Naive thymus-derived CD4-positive, alpha-beta T cell (primary cell): ENCODE results near the gene LMAN1. TPM values are rescaled to one million over a fixed set of nuclear protein-coding genes. Genes with fewer than 3 reads are reported as not detected.

Experiments used
- ATAC-seq: fragments of 150-1000 bp; cut with Tn5 transposase; 2 replicates; pipeline ENCODE4 v1.10.0; 2021; ENCODE audit warnings: mild to moderate bottlenecking, moderate library complexity
- CTCF ChIA-PET: fragments of 350-600 bp; sonication (Branson Sonifier 250); formaldehyde crosslinking; loops from one replicate; lab custom pipeline; 2021; ENCODE audit warnings: antibody characterized with exemption; lab: Charles Lee
- POLR2A ChIA-PET: fragments of 350-600 bp; sonication (Branson Sonifier 250); formaldehyde crosslinking; loops from one replicate; lab custom pipeline; 2021; ENCODE audit warnings: antibody characterized with exemption, inconsistent platforms; lab: Charles Lee
- DNase-seq, 9 donors: peaks; one replicate each; pipeline versions ENCODE4 v3.0.0 to v3.0.0-alpha.2; 2020 to 2022; ENCODE audit warnings: mixed read lengths in 1 of 9
- H3K27ac ChIP-seq: one replicate; pipeline ENCODE4 v1.7.0; 2013; ENCODE audit warnings: mild to moderate bottlenecking, low read depth, low read length, moderate library complexity
- H3K27me3 ChIP-seq, 2 donors: one replicate each; pipeline ENCODE4 v1.7.0; 2013; ENCODE audit warnings: low read length in 2 of 2, mild to moderate bottlenecking in 2 of 2, moderate library complexity in 2 of 2; ENCODE audit not compliant: control insufficient read depth in 2 of 2, insufficient read depth in 2 of 2
- H3K36me3 ChIP-seq, 3 experiments: 1 replicate in 2 of 3; 2 replicates in 1 of 3; pipeline ENCODE4 v1.7.0; 2013; ENCODE audit warnings: low read length in 3 of 3, mild to moderate bottlenecking in 3 of 3, moderate library complexity in 1 of 3; ENCODE audit not compliant: insufficient read depth in 3 of 3, control insufficient read depth in 2 of 3
- H3K4me1 ChIP-seq, 2 donors: one replicate each; pipeline ENCODE4 v1.7.0; 2013; ENCODE audit warnings: low read length in 2 of 2, mild to moderate bottlenecking in 2 of 2, moderate library complexity in 1 of 2; ENCODE audit not compliant: control insufficient read depth in 2 of 2, insufficient read depth in 2 of 2
- H3K4me3 ChIP-seq: 2 replicates; pipeline ENCODE4 v1.7.0; 2013; ENCODE audit warnings: mild to moderate bottlenecking, low read length
- H3K9me3 ChIP-seq, 3 experiments: 1 replicate in 2 of 3; 2 replicates in 1 of 3; pipeline ENCODE4 v1.7.0; 2013; ENCODE audit warnings: low read length in 3 of 3; ENCODE audit not compliant: control insufficient read depth in 2 of 3
- H3K27ac Mint-ChIP-seq, 9 donors: one replicate each; pipeline ENCODE4 v1.8.0; 2020 to 2022; ENCODE audit warnings: mixed read lengths in 9 of 9, mild to moderate bottlenecking in 8 of 9, moderate library complexity in 5 of 9, inconsistent platforms in 2 of 9
- H3K27me3 Mint-ChIP-seq, 5 donors: one replicate each; pipeline ENCODE4 v1.8.0; 2021 to 2022; ENCODE audit warnings: mixed read lengths in 5 of 5, mild to moderate bottlenecking in 1 of 5
- H3K36me3 Mint-ChIP-seq, 5 donors: one replicate each; pipeline ENCODE4 v1.8.0; 2020 to 2022; ENCODE audit warnings: mixed read lengths in 5 of 5, mild to moderate bottlenecking in 3 of 5, inconsistent platforms in 1 of 5
- H3K4me1 Mint-ChIP-seq, 7 donors: one replicate each; pipeline ENCODE4 v1.8.0; 2020 to 2022; ENCODE audit warnings: mixed read lengths in 7 of 7, mild to moderate bottlenecking in 3 of 7, inconsistent platforms in 1 of 7
- H3K4me3 Mint-ChIP-seq, 10 donors: one replicate each; pipeline ENCODE4 v1.8.0; 2020 to 2022; ENCODE audit warnings: mild to moderate bottlenecking in 10 of 10, mixed read lengths in 10 of 10, moderate library complexity in 6 of 10, inconsistent platforms in 2 of 10
- H3K9me3 Mint-ChIP-seq, 11 donors: one replicate each; pipeline ENCODE4 v1.8.0; 2020 to 2022; ENCODE audit warnings: mixed read lengths in 11 of 11, mild to moderate bottlenecking in 4 of 11, inconsistent platforms in 1 of 11, moderate library complexity in 1 of 11
- intact Hi-C, 2 donors: fragments of 100-400 bp; cut with micrococcal nuclease; formaldehyde crosslinking; loops; one replicate each; pipeline ENCODE4 v1.15.1; 2023
- polyA plus RNA-seq, 2 donors: library from polyadenylated mRNA; unstranded; fragments of 300-500 nt; fragmentation: Illumina TruSeq; gene quantifications; one replicate each; pipeline ENCODE4 v1.2.3, GENCODE V29; 2021
- total RNA-seq, 6 experiments: library from RNA in 5 of 6; stranded (reverse) in 5 of 6; gene quantifications; 1 replicate in 5 of 6; 2 replicates in 1 of 6; pipeline ENCODE4 v1.2.3 and lab custom pipeline; 2021 to 2026

The LMAN1 gene, protein sequence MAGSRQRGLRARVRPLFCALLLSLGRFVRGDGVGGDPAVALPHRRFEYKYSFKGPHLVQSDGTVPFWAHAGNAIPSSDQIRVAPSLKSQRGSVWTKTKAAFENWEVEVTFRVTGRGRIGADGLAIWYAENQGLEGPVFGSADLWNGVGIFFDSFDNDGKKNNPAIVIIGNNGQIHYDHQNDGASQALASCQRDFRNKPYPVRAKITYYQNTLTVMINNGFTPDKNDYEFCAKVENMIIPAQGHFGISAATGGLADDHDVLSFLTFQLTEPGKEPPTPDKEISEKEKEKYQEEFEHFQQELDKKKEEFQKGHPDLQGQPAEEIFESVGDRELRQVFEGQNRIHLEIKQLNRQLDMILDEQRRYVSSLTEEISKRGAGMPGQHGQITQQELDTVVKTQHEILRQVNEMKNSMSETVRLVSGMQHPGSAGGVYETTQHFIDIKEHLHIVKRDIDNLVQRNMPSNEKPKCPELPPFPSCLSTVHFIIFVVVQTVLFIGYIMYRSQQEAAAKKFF
- total RNA-seq (100 to 1,000 TPM in 1 of 5 experiments, 10 to 100 TPM in 4; 34.6 to 120 (median 46.3) TPM), polyA plus RNA-seq (10 to 100 TPM; 21.6 to 26.3 TPM), total RNA-seq (lab: John Stamatoyannopoulos, UW) (55.6 reads per million, percentile 73 among the genes with 10 or more reads in this experiment)

DNA sequence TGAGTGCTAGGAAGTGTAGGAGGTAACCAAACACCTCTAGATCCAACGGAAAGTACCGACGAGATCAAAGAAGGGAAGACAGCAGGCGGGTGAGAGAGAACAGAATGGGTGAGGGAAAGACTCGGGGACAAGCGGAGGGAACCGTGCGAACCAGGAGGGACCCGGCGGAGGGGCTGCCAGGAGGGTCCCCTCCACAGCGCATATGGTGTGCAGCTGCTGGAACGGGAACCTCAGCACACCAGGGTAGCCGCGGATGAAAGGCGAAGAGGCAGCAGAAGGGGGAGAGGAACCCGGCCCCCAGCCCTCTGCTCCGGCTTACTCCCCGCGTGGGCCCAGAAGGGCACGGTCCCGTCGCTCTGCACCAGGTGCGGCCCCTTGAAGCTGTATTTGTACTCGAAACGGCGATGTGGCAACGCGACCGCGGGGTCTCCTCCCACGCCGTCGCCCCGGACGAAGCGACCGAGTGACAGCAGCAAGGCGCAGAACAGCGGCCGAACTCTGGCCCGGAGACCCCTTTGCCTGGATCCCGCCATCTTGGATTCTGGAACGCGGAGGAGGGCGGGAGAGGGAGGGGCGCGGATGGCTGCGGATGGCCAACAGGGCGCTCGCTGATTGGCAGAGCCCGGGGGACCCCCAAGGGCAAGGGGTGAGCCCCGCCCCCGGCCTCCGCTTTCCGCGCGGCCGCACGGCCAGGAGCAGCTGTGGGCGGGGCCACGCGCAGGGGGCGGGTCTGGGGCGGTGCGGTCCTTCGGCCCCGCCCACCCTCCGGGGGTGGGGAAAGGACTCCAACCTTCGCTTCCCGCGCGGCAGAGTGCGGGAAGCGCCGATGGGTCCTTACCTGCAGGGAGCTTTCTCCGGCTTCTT lies at the start of gene LMAN1:
Gene LMAN1 (minus strand): TSS at position 554 of the 864 bp plus-strand sequence. CDS start 21 bp downstream, at position 533.
- Histone ChIP-seq H3K27me3 (no peaks in the 10 kb centered on the region), H3K9me3 (no peaks in the 10 kb centered on the region), H3K4me1 (peaks cover 3 to 20% of the 10 kb centered on the region in 2 donors), H3K4me3 (peak within 1 kb of the TSS; percentile 81), H3K27ac (peak within 1 kb of the TSS; percentile 86), H3K36me3 (peaks cover 0 to 13% (median 0%) of the 10 kb centered on the region in 3 experiments)
- Mint-ChIP-seq H3K4me3 (peak within 1 kb of the TSS; percentile 88 to 99 (median 96)), H3K4me1 (peaks cover 11 to 45% (median 39%) of the 10 kb centered on the region in 7 donors), H3K36me3 (peaks cover 0 to 24% (median 4%) of the 10 kb centered on the region in 5 donors), H3K27ac (peak within 1 kb of the TSS; percentile 90 to 98 (median 93)), H3K9me3 (peaks cover 0 to 2% (median 0%) of the 10 kb centered on the region in 11 donors), H3K27me3 (peaks cover 0 to 9% (median 0%) of the 10 kb centered on the region in 5 donors)
- intact Hi-C loops = loop anchor here (1.0 to 5.0 kb wide), 11 partner anchors 18 to 1738 kb away; partner anchors contain the start of genes NARS1 (in 2 of the 2), PMAIP1 (in 2 of the 2), SEC11C (in 2 of the 2) and MALT1 (in 1 of the 2)
- DNase-seq (peak; percentile 73 to 98 (median 83)), ATAC-seq (peak; percentile 97)
- ChIA-PET CTCF (interaction anchor here (1.1 kb wide), 1 partner anchor 23 kb away, joined by 3 read pairs; no protein-coding TSS in a partner anchor), POLR2A (interaction anchor here (0.5 kb wide), 1 partner anchor 1087 kb away, joined by 3 read pairs; no protein-coding TSS in a partner anchor)

DNA sequence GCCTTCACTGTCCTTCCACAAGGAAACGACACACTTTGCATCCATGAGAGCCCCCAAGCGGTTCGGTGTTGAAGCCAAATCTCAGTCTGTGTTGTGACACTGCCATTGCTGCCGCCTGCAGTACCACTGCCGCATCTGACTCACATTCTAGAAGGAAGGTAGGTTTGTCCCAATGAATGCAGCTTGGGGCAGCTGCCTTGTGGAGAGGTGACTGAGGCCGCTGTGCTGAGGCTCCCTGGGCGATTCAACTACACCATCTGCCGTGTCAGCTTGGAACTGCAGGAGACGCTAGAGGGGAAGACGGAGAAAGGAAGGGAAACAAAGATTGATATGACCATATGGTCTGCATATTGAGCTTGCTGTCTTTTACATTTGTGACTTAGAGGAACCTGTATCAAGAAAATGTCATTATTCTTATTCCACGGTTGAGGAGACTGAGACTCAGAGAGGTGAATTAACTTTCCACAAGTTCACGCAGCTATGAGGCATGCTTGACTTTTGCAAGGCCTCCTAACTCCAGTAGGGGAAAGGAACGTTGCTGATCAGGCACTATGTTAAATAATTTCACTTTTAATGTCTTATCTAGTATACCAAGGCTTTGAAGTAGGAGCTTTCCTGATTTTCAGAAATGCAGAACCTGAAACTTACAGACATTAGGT lies 43.5 kb upstream of the LMAN1 start:
- Mint-ChIP-seq H3K27me3 (peaks cover 0 to 10% (median 0%) of the 10 kb centered on the region in 5 donors), H3K27ac (no peak overlapping the region)
- peak; percentile 39 to 75 (median 61) for DNase-seq

DNA sequence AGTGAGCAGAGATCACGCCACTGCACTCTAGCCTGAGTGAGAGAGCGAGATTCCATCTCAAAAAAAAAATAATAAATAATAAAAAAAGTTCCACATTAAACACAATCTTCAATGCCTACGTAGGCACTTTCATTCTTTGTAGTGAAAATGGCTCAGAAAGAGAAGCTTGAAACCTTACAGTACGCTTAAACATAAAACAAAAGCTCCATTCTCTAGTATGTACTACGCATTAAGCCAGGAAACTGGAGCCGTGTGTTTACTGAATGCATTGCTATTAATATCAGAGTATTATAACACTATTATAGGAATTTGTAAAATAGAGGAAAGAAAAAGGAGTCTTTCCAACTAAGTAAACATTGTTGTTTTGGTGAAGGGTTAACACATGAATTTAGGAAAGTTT lies 41.3 kb upstream of the LMAN1 start:
- ATAC-seq = no peak
- no peak overlapping the region for H3K4me3 ChIP-seq
- H3K9me3 ChIP-seq = no peaks in the 10 kb centered on the region
- Mint-ChIP-seq H3K4me1 (peaks cover 4 to 9% (median 6%) of the 10 kb centered on the region in 7 donors), H3K27me3 (peaks cover 0 to 14% (median 8%) of the 10 kb centered on the region in 5 donors), H3K36me3 (no peaks in the 10 kb centered on the region), H3K9me3 (no peaks in the 10 kb centered on the region), H3K4me3 (no peak overlapping the region), H3K27ac (no peak overlapping the region)
- ChIA-PET POLR2A (no interaction called here), CTCF (interaction anchor here (1.3 to 1.7 kb wide), 2 partner anchors 91 to 98 kb away, joined by 3 to 7 read pairs; no protein-coding TSS in a partner anchor)
- H3K4me1 ChIP-seq = peaks cover 0 to 5% of the 10 kb centered on the region in 2 donors
- H3K27me3 ChIP-seq = no peaks in the 10 kb centered on the region
- intact Hi-C loops = loop anchor here in 1 of 2 donors (5.0 kb wide), 1 partner anchor 318 kb away; no protein-coding TSS in a partner anchor
- H3K36me3 ChIP-seq = no peaks in the 10 kb centered on the region
- H3K27ac ChIP-seq = no peak overlapping the region
- no peak for DNase-seq

More for the DNA sequence above, 43.5 kb upstream of the LMAN1 start:
- Histone ChIP-seq H3K9me3 (no peaks in the 10 kb centered on the region), H3K27ac (no peak overlapping the region), H3K4me1 (no peaks in the 10 kb centered on the region), H3K36me3 (no peaks in the 10 kb centered on the region), H3K27me3 (no peaks in the 10 kb centered on the region), H3K4me3 (no peak overlapping the region)
- Mint-ChIP-seq H3K4me1 (peaks cover 0 to 4% (median 0%) of the 10 kb centered on the region in 7 donors), H3K9me3 (no peaks in the 10 kb centered on the region), H3K4me3 (no peak overlapping the region), H3K36me3 (no peaks in the 10 kb centered on the region)
- ChIA-PET CTCF (interaction anchor here (0.6 to 2.7 kb wide), 15 partner anchors 10 to 320 kb away, joined by 3 to 68 read pairs (median 4); no protein-coding TSS in a partner anchor), POLR2A (interaction anchor here (0.6 kb wide), 1 partner anchor 133 kb away, joined by 3 read pairs; no protein-coding TSS in a partner anchor)
- intact Hi-C loops = loop anchor here (2.0 to 5.0 kb wide), 5 partner anchors 44 to 622 kb away; partner anchors contain the start of gene LMAN1 (in 2 of the 2)
- peak; percentile 93 for ATAC-seq

DNA sequence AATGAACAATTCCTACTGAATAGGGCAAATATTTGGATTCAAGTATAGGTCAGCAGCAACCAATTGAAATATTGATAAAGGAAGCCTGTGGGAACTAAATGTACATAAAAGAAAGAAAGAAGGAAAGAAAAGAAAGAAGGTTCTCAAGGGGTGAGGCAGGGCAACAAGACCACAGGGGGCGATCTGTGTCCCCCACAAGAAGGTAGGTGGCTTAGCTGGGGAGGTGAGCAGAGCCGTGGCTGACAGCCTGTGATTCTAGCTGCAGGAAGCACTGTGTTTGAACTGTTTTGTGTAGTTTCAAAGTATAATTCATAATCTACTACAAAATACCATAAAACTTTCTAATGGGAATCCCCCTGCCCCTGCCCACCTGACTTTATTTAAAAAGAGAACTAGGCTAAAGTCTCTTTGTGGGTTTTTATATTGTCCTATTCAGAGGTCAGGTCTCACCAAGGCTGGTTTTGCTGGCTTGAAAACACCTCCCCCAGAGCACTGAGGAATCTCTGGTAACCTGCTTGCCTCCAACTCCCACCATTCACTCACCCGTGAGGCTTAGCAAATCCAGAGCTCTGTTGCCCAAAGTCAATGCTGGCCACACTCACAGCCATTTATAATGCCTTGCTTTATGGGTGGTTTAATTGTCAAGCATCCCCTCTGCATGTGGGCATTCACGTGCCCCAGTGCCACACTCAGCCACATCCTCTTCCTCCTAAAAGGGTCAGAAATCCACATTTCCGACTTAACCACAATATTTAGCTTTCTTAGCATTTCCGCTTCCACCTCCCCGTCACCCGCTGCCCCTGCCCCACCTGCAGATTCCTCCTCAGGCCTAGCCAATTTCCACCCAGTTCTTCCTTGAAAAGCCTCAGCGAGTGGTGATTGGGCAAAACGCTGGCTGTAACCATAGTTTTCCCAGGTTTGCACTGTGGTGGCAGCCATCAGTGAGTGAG lies 36.4 kb upstream of the LMAN1 start:
- intact Hi-C loops = no loop called here
- Histone ChIP-seq H3K4me1 (peaks cover 0 to 5% of the 10 kb centered on the region in 2 donors), H3K27me3 (no peaks in the 10 kb centered on the region), H3K4me3 (no peak overlapping the region), H3K9me3 (no peaks in the 10 kb centered on the region), H3K27ac (no peak overlapping the region), H3K36me3 (no peaks in the 10 kb centered on the region)
- peak overlapping the region in 1 of 10 donors; percentile 18 for H3K4me3 Mint-ChIP-seq
- peak overlapping the region in 1 of 9 donors; percentile 19 for H3K27ac Mint-ChIP-seq
- H3K27me3 Mint-ChIP-seq = peaks cover 15 to 40% (median 26%) of the 10 kb centered on the region in 5 donors
- peaks cover 5 to 13% (median 8%) of the 10 kb centered on the region in 7 donors for H3K4me1 Mint-ChIP-seq
- no peaks in the 10 kb centered on the region for H3K9me3 Mint-ChIP-seq
- H3K36me3 Mint-ChIP-seq = no peaks in the 10 kb centered on the region
- POLR2A ChIA-PET = no interaction called here
- no peak for ATAC-seq
- CTCF ChIA-PET = no interaction called here
- DNase-seq = no peak

DNA sequence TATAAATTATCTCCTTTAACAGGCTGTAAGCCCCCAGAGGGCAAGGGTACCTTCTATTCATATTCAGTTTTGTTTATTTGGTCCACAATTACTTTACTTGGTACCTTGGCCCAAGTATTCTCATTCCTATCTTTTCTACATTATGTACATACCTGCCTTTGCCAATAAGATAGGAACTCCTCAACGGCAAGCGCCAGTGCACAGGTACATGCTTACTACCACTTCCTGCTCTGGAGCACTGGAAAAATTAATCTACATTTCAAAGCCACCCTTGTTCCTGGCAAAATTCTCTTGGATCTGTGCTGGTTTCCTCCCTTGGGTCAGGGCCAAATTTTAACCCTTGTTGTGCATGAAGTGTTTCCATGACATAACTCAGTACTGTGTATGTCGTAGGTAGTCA lies 34.3 kb upstream of the LMAN1 start:
- H3K4me3 ChIP-seq = no peak overlapping the region
- H3K27ac ChIP-seq = no peak overlapping the region
- POLR2A ChIA-PET = no interaction called here
- Mint-ChIP-seq H3K36me3 (no peaks in the 10 kb centered on the region), H3K9me3 (no peaks in the 10 kb centered on the region), H3K27ac (no peak overlapping the region), H3K4me1 (peaks cover 5 to 13% (median 8%) of the 10 kb centered on the region in 7 donors), H3K4me3 (no peak overlapping the region), H3K27me3 (peaks cover 15 to 40% (median 26%) of the 10 kb centered on the region in 5 donors)
- DNase-seq = no peak
- no peak for ATAC-seq
- no peaks in the 10 kb centered on the region for H3K36me3 ChIP-seq
- no peaks in the 10 kb centered on the region for H3K27me3 ChIP-seq
- peaks cover 0 to 5% of the 10 kb centered on the region in 2 donors for H3K4me1 ChIP-seq
- CTCF ChIA-PET = interaction anchor here (1.6 kb wide), 1 partner anchor 10 kb away, joined by 7 read pairs; no protein-coding TSS in a partner anchor
- H3K9me3 ChIP-seq = no peaks in the 10 kb centered on the region
- intact Hi-C loops = no loop called here
